ENCODE data around the gene SYNDIG1.

SYNDIG1 gene

GRCh38 chr20:24437196-24438082, 32.0 kb upstream of the SYNDIG1 start:
- no peaks in the 10 kb centered on the region for H3K36me3 ChIP-seq (ENCODE audit: control insufficient read depth, insufficient read depth, low read length)

GRCh38 chr20:24438331-24438730, 31.1 kb upstream of the SYNDIG1 start:
- Histone ChIP-seq H3K27ac (ENCODE audit: low read depth, low read length) (no peak overlapping the region), H3K9me3 (ENCODE audit: control insufficient read depth, insufficient read depth, low read length) (no peaks in the 10 kb centered on the region), H3K27me3 (ENCODE audit: control insufficient read depth, insufficient read depth, low read length) (no peaks in the 10 kb centered on the region), H3K9ac (ENCODE audit: low read depth, low read length) (no peak overlapping the region), H3K4me1 (ENCODE audit: control insufficient read depth, insufficient read depth, low read length) (peaks cover 12% of the 10 kb centered on the region), H3K36me3 (ENCODE audit: control insufficient read depth, insufficient read depth, low read length) (no peaks in the 10 kb centered on the region), H3K4me3 (ENCODE audit: low read depth, low read length) (no peak overlapping the region)

More at GRCh38 chr20:24437196-24438082, 32.0 kb upstream of the SYNDIG1 start:
- peaks cover 5% of the 10 kb centered on the region for H3K4me1 ChIP-seq (ENCODE audit: control insufficient read depth, insufficient read depth, low read length)
- no peaks in the 10 kb centered on the region for H3K9me3 ChIP-seq (ENCODE audit: control insufficient read depth, insufficient read depth, low read length)
- no peak overlapping the region for H3K9ac ChIP-seq (ENCODE audit: low read depth, low read length)
- H3K27ac ChIP-seq (ENCODE audit: low read depth, low read length): no peak overlapping the region
- no peaks in the 10 kb centered on the region for H3K27me3 ChIP-seq (ENCODE audit: control insufficient read depth, insufficient read depth, low read length)
- H3K4me3 ChIP-seq (ENCODE audit: low read depth, low read length): no peak overlapping the region

GRCh38 chr20:24439737-24440387, 29.6 kb upstream of the SYNDIG1 start:
- H3K9me3 ChIP-seq (ENCODE audit: control insufficient read depth, insufficient read depth, low read length): no peaks in the 10 kb centered on the region
- no peak overlapping the region for H3K4me3 ChIP-seq (ENCODE audit: low read depth, low read length)
- H3K27ac ChIP-seq (ENCODE audit: low read depth, low read length): no peak overlapping the region
- H3K27me3 ChIP-seq (ENCODE audit: control insufficient read depth, insufficient read depth, low read length): no peaks in the 10 kb centered on the region
- no peaks in the 10 kb centered on the region for H3K36me3 ChIP-seq (ENCODE audit: control insufficient read depth, insufficient read depth, low read length)
- no peak overlapping the region for H3K9ac ChIP-seq (ENCODE audit: low read depth, low read length)
- H3K4me1 ChIP-seq (ENCODE audit: control insufficient read depth, insufficient read depth, low read length): peaks cover 25% of the 10 kb centered on the region

- peaks cover 37% of the 10 kb centered on the region for H3K4me1 ChIP-seq (ENCODE audit: control insufficient read depth, insufficient read depth, low read length)
- H3K27me3 ChIP-seq (ENCODE audit: control insufficient read depth, insufficient read depth, low read length): no peaks in the 10 kb centered on the region
- no peaks in the 10 kb centered on the region for H3K9me3 ChIP-seq (ENCODE audit: control insufficient read depth, insufficient read depth, low read length)
- H3K27ac ChIP-seq (ENCODE audit: low read depth, low read length): no peak overlapping the region
- H3K9ac ChIP-seq (ENCODE audit: low read depth, low read length): no peak overlapping the region
- H3K36me3 ChIP-seq (ENCODE audit: control insufficient read depth, insufficient read depth, low read length): no peaks in the 10 kb centered on the region
- no peak overlapping the region for H3K4me3 ChIP-seq (ENCODE audit: low read depth, low read length)
Observed at GRCh38 chr20:24441661-24442060, 27.8 kb upstream of the SYNDIG1 start.

GRCh38 chr20:24442909-24443308, 26.5 kb upstream of the SYNDIG1 start:
- H3K27me3 ChIP-seq (ENCODE audit: control insufficient read depth, insufficient read depth, low read length): no peaks in the 10 kb centered on the region
- peak overlapping the region; percentile 2; the same call in 1 of the 2 replicates for H3K9ac ChIP-seq (ENCODE audit: low read depth, low read length)
- H3K9me3 ChIP-seq (ENCODE audit: control insufficient read depth, insufficient read depth, low read length): no peaks in the 10 kb centered on the region
- H3K4me3 ChIP-seq (ENCODE audit: low read depth, low read length): no peak overlapping the region
- no peaks in the 10 kb centered on the region for H3K36me3 ChIP-seq (ENCODE audit: control insufficient read depth, insufficient read depth, low read length)
- H3K27ac ChIP-seq (ENCODE audit: low read depth, low read length): peak overlapping the region; percentile 74
- peaks cover 37% of the 10 kb centered on the region for H3K4me1 ChIP-seq (ENCODE audit: control insufficient read depth, insufficient read depth, low read length)

- Histone ChIP-seq H3K27ac (ENCODE audit: low read depth, low read length) (peak overlapping the region; percentile 74), H3K4me3 (ENCODE audit: low read depth, low read length) (no peak overlapping the region), H3K9me3 (ENCODE audit: control insufficient read depth, insufficient read depth, low read length) (no peaks in the 10 kb centered on the region), H3K9ac (ENCODE audit: low read depth, low read length) (no peak overlapping the region), H3K27me3 (ENCODE audit: control insufficient read depth, insufficient read depth, low read length) (no peaks in the 10 kb centered on the region), H3K36me3 (ENCODE audit: control insufficient read depth, insufficient read depth, low read length) (no peaks in the 10 kb centered on the region), H3K4me1 (ENCODE audit: control insufficient read depth, insufficient read depth, low read length) (peaks cover 37% of the 10 kb centered on the region)
Observed at GRCh38 chr20:24443436-24443835, 26.0 kb upstream of the SYNDIG1 start.

GRCh38 chr20:24444526-24445190, 24.8 kb upstream of the SYNDIG1 start:
- Histone ChIP-seq H3K36me3 (ENCODE audit: control insufficient read depth, insufficient read depth, low read length) (no peaks in the 10 kb centered on the region), H3K27ac (ENCODE audit: low read depth, low read length) (peak overlapping the region; percentile 74)

GRCh38 chr20:24445510-24446170, 23.8 kb upstream of the SYNDIG1 start:
- Histone ChIP-seq H3K9ac (ENCODE audit: low read depth, low read length) (no peak overlapping the region), H3K9me3 (ENCODE audit: control insufficient read depth, insufficient read depth, low read length) (no peaks in the 10 kb centered on the region), H3K27me3 (ENCODE audit: control insufficient read depth, insufficient read depth, low read length) (no peaks in the 10 kb centered on the region), H3K36me3 (ENCODE audit: control insufficient read depth, insufficient read depth, low read length) (no peaks in the 10 kb centered on the region), H3K27ac (ENCODE audit: low read depth, low read length) (no peak overlapping the region), H3K4me1 (ENCODE audit: control insufficient read depth, insufficient read depth, low read length) (peaks cover 37% of the 10 kb centered on the region), H3K4me3 (ENCODE audit: low read depth, low read length) (no peak overlapping the region)

More at GRCh38 chr20:24444526-24445190, 24.8 kb upstream of the SYNDIG1 start:
- H3K27me3 ChIP-seq (ENCODE audit: control insufficient read depth, insufficient read depth, low read length): no peaks in the 10 kb centered on the region
- no peak overlapping the region for H3K9ac ChIP-seq (ENCODE audit: low read depth, low read length)
- no peak overlapping the region for H3K4me3 ChIP-seq (ENCODE audit: low read depth, low read length)
- H3K4me1 ChIP-seq (ENCODE audit: control insufficient read depth, insufficient read depth, low read length): peaks cover 37% of the 10 kb centered on the region
- H3K9me3 ChIP-seq (ENCODE audit: control insufficient read depth, insufficient read depth, low read length): no peaks in the 10 kb centered on the region

- H3K27me3 ChIP-seq (ENCODE audit: control insufficient read depth, insufficient read depth, low read length): no peaks in the 10 kb centered on the region
- no peak overlapping the region for H3K4me3 ChIP-seq (ENCODE audit: low read depth, low read length)
- no peak overlapping the region for H3K9ac ChIP-seq (ENCODE audit: low read depth, low read length)
- H3K4me1 ChIP-seq (ENCODE audit: control insufficient read depth, insufficient read depth, low read length): peaks cover 37% of the 10 kb centered on the region
- H3K27ac ChIP-seq (ENCODE audit: low read depth, low read length): no peak overlapping the region
- H3K36me3 ChIP-seq (ENCODE audit: control insufficient read depth, insufficient read depth, low read length): no peaks in the 10 kb centered on the region
- no peaks in the 10 kb centered on the region for H3K9me3 ChIP-seq (ENCODE audit: control insufficient read depth, insufficient read depth, low read length)
Observed at GRCh38 chr20:24446811-24447210, 22.6 kb upstream of the SYNDIG1 start.

GRCh38 chr20:24448170-24448569, 21.3 kb upstream of the SYNDIG1 start:
- Histone ChIP-seq H3K9me3 (ENCODE audit: control insufficient read depth, insufficient read depth, low read length) (no peaks in the 10 kb centered on the region), H3K27me3 (ENCODE audit: control insufficient read depth, insufficient read depth, low read length) (no peaks in the 10 kb centered on the region), H3K4me3 (ENCODE audit: low read depth, low read length) (no peak overlapping the region), H3K9ac (ENCODE audit: low read depth, low read length) (no peak overlapping the region), H3K36me3 (ENCODE audit: control insufficient read depth, insufficient read depth, low read length) (no peaks in the 10 kb centered on the region), H3K27ac (ENCODE audit: low read depth, low read length) (no peak overlapping the region), H3K4me1 (ENCODE audit: control insufficient read depth, insufficient read depth, low read length) (peaks cover 27% of the 10 kb centered on the region)
